Panc1 (cell line): ENCODE measurements around the gene SERTAD2. TPM values are rescaled to one million over a fixed set of nuclear protein-coding genes. Genes with fewer than 3 reads are reported as not detected.

Experiments
- ATAC-seq: fragments of 200-7000 bp; cut with Tn5 transposase; 2 replicates; pipeline ENCODE4 v1.9.1; 2020; ENCODE audit warnings: mild to moderate bottlenecking, moderate library complexity
- BruUV-seq: library from RNA; stranded (reverse); fragments of 400-500 nt; replicated peaks from 2 replicates; lab custom pipeline; 2021; lab: Mats Ljungman, UMichigan
- CTCF ChIA-PET: fragments of 300-600 bp; sonication (Branson Sonifier 250); formaldehyde crosslinking; loops from one replicate; lab custom pipeline; 2022; ENCODE audit warnings: antibody characterized with exemption; lab: Charles Lee
- POLR2A ChIA-PET: fragments of 300-600 bp; sonication (Branson Sonifier 250); formaldehyde crosslinking; loops from one replicate; lab custom pipeline; 2022; ENCODE audit warnings: antibody characterized with exemption; lab: Charles Lee
- DNase-seq: peaks from one replicate; pipeline ENCODE4 v3.0.0-alpha.2; 2010; ENCODE audit warnings: low read depth, low spot score
- H3K27ac ChIP-seq: 2 replicates; pipeline ENCODE4 v1.5.1; 2011; ENCODE audit warnings: mild to moderate bottlenecking, low read length, inconsistent platforms
- H3K27me3 ChIP-seq: fragments of 200-500 bp; sonication (Bioruptor generic); 2 replicates; pipeline ENCODE4 v1.6.0; 2014; ENCODE audit warnings: low read length, inconsistent platforms; ENCODE audit not compliant: control insufficient read depth, insufficient read depth
- H3K36me3 ChIP-seq: fragments of 200-500 bp; sonication (Bioruptor generic); 2 replicates; pipeline ENCODE4 v1.5.1; 2014; ENCODE audit warnings: inconsistent platforms, mild to moderate bottlenecking, low read length, moderate library complexity; ENCODE audit not compliant: control insufficient read depth, insufficient read depth
- H3K4me1 ChIP-seq: 2 replicates; pipeline ENCODE4 v1.5.1; 2011; ENCODE audit warnings: inconsistent platforms, mild to moderate bottlenecking, low read length, moderate library complexity; ENCODE audit not compliant: control insufficient read depth, insufficient read depth
- H3K4me3 ChIP-seq, 2 experiments: 2 replicates each; pipeline ENCODE4 v1.5.1; 2011 to 2012; ENCODE audit warnings: low read depth in 2 of 2, low read length in 2 of 2, mild to moderate bottlenecking in 2 of 2, inconsistent platforms in 1 of 2, moderate library complexity in 1 of 2
- H3K9me3 ChIP-seq: fragments of 200-500 bp; sonication (Bioruptor generic); 2 replicates; pipeline ENCODE4 v1.5.1; 2014; ENCODE audit warnings: low read depth, mild to moderate bottlenecking, inconsistent platforms, low read length, moderate library complexity; ENCODE audit not compliant: control insufficient read depth, insufficient read depth
- CTCF ChIP-seq: fragments of 450-650 bp; IDR thresholded peaks from 2 replicates; pipeline ENCODE4 v1.5.1; 2017; ENCODE audit warnings: mild to moderate bottlenecking
- POLR2AphosphoS5 ChIP-seq: IDR thresholded peaks from 2 replicates; pipeline ENCODE4 v1.6.1; 2012; ENCODE audit warnings: mild to moderate bottlenecking, low read depth, low read length, moderate library complexity
- SIN3A ChIP-seq: IDR thresholded peaks from 2 replicates; pipeline ENCODE4 v1.6.1; 2012; ENCODE audit warnings: low read depth, mild to moderate bottlenecking, low read length, moderate library complexity, borderline replicate concordance; ENCODE audit not compliant: insufficient read depth
- TCF7L2 ChIP-seq: IDR thresholded peaks from 2 replicates; pipeline ENCODE4 v1.6.1; 2011; ENCODE audit warnings: mild to moderate bottlenecking, low read depth, low read length, inconsistent platforms
- in situ Hi-C: cut with HindIII; loops from 2 replicates; pipeline ENCODE4 v1.10.0; 2016; ENCODE audit warnings: low sequenced_read_pairs, low pct_unique_long_range_greater_than_20kb
- intact Hi-C: fragments of 100-400 bp; cut with micrococcal nuclease; formaldehyde crosslinking; loops from one replicate; pipeline ENCODE4 v1.10.0; 2022; ENCODE audit not compliant: unreplicated experiment
- total RNA-seq: library from RNA; stranded (reverse); gene quantifications from one replicate; pipeline ENCODE4 v1.2.1, GENCODE V29; 2021; ENCODE audit not compliant: unreplicated experiment
- TF ChIP-seq, protein P1 (sequence below), 2 experiments: IDR thresholded peaks; 2 replicates each; pipeline ENCODE4 v1.6.1; 2011 to 2012; ENCODE audit warnings: low read depth in 2 of 2, control low read depth in 1 of 2, low read length in 1 of 2, mild to moderate bottlenecking in 1 of 2, moderate library complexity in 1 of 2; ENCODE audit not compliant: insufficient read depth in 1 of 2

SERTAD2 gene
- total RNA-seq, 1 experiment from 2014 or later: 24.3 TPM

GRCh38 chr2:64656379-64656778 is 2.7 kb upstream of the SERTAD2 start:
- ATAC-seq: no peak
- H3K36me3 ChIP-seq: peaks cover 4% of the 10 kb centered on the region; the same call in 1 of the 2 replicates
- CTCF ChIA-PET: interaction anchor here (0.6 kb wide), 1 partner anchor 10 kb away, joined by 3 read pairs; no protein-coding TSS in a partner anchor
- intact Hi-C loops (loop anchor here (10.0 kb wide), 1 partner anchor 68 kb away; no protein-coding TSS in a partner anchor), in situ Hi-C loops (no loop called here)
- peaks cover 20% of the 10 kb centered on the region for H3K4me1 ChIP-seq
- TF ChIP-seq TCF7L2 (no peak), SIN3A (no peak)
- DNase-seq: no peak
- POLR2A ChIA-PET: interaction anchor here (1.5 kb wide), 1 partner anchor 71 kb away, joined by 3 read pairs; no protein-coding TSS in a partner anchor
- H3K27ac ChIP-seq: no peak overlapping the region
- no peak overlapping the region for H3K4me3 ChIP-seq
- no peaks in the 10 kb centered on the region for H3K27me3 ChIP-seq
- H3K9me3 ChIP-seq: no peaks in the 10 kb centered on the region
- no TSS peak for BruUV-seq

GRCh38 chr2:64655873-64656272 is 2.2 kb upstream of the SERTAD2 start:
- no peak for DNase-seq
- no peak for ATAC-seq
- Histone ChIP-seq H3K9me3 (no peaks in the 10 kb centered on the region), H3K4me1 (peaks cover 25% of the 10 kb centered on the region), H3K27ac (peak overlapping the region; percentile 42), H3K4me3 (no peak overlapping the region), H3K36me3 (peaks cover 4% of the 10 kb centered on the region; the same call in 1 of the 2 replicates), H3K27me3 (no peaks in the 10 kb centered on the region)
- intact Hi-C loops: loop anchor here (10.0 kb wide), 1 partner anchor 69 kb away; no protein-coding TSS in a partner anchor
- TF ChIP-seq CTCF (no peak), TCF7L2 (no peak), POLR2AphosphoS5 (no peak), SIN3A (no peak)
- TF ChIP-seq, protein P1, sequence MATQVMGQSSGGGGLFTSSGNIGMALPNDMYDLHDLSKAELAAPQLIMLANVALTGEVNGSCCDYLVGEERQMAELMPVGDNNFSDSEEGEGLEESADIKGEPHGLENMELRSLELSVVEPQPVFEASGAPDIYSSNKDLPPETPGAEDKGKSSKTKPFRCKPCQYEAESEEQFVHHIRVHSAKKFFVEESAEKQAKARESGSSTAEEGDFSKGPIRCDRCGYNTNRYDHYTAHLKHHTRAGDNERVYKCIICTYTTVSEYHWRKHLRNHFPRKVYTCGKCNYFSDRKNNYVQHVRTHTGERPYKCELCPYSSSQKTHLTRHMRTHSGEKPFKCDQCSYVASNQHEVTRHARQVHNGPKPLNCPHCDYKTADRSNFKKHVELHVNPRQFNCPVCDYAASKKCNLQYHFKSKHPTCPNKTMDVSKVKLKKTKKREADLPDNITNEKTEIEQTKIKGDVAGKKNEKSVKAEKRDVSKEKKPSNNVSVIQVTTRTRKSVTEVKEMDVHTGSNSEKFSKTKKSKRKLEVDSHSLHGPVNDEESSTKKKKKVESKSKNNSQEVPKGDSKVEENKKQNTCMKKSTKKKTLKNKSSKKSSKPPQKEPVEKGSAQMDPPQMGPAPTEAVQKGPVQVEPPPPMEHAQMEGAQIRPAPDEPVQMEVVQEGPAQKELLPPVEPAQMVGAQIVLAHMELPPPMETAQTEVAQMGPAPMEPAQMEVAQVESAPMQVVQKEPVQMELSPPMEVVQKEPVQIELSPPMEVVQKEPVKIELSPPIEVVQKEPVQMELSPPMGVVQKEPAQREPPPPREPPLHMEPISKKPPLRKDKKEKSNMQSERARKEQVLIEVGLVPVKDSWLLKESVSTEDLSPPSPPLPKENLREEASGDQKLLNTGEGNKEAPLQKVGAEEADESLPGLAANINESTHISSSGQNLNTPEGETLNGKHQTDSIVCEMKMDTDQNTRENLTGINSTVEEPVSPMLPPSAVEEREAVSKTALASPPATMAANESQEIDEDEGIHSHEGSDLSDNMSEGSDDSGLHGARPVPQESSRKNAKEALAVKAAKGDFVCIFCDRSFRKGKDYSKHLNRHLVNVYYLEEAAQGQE (IDR thresholded peaks at IDR 0.05; ENCODE audit: insufficient read depth in 1 of 2, low read depth in 2 of 2, low read length in 1 of 2): no peak
- POLR2A ChIA-PET: interaction anchor here (1.0 to 1.6 kb wide), 3 partner anchors 9 to 72 kb away, joined by 3 to 7 read pairs (median 5); no protein-coding TSS in a partner anchor
- no TSS peak for BruUV-seq
- CTCF ChIA-PET: interaction anchor here (0.6 kb wide), 1 partner anchor 10 kb away, joined by 3 read pairs; no protein-coding TSS in a partner anchor
- in situ Hi-C loops: no loop called here
